Endodermal cell (in vitro differentiated cells): ENCODE measurements around the gene UNC45A. TPM values are rescaled to one million over a fixed set of nuclear protein-coding genes. Genes with fewer than 3 reads are reported as not detected.
"Not testable (repeated sequence)": the region's sequence is repeated elsewhere in the genome, so short reads cannot be mapped to it uniquely, and the experiment has no call there.

Experiments used
- DNase-seq: peaks from one replicate; pipeline ENCODE4 v3.0.0-alpha.2; 2017
- H3K27ac ChIP-seq: 2 replicates; pipeline ENCODE4 v1.5.1; 2013; ENCODE audit warnings: mild to moderate bottlenecking, low read depth, low read length, moderate library complexity
- H3K27me3 ChIP-seq: 2 replicates; pipeline ENCODE4 v1.6.1; 2013; ENCODE audit warnings: mild to moderate bottlenecking, low read length, moderate library complexity; ENCODE audit not compliant: insufficient read depth, control insufficient read depth, poor library complexity, severe bottlenecking
- H3K36me3 ChIP-seq: 2 replicates; pipeline ENCODE4 v1.7.0; 2013; ENCODE audit warnings: mild to moderate bottlenecking, low read length, moderate library complexity; ENCODE audit not compliant: control insufficient read depth, insufficient read depth
- H3K4me1 ChIP-seq: one replicate; pipeline ENCODE4 v1.7.0; 2013; ENCODE audit warnings: low read length; ENCODE audit not compliant: control insufficient read depth, insufficient read depth
- H3K4me3 ChIP-seq: 2 replicates; pipeline ENCODE4 v1.5.1; 2013; ENCODE audit warnings: mild to moderate bottlenecking, low read length, moderate library complexity
- H3K9ac ChIP-seq: 2 replicates; pipeline ENCODE4 v1.6.1; 2013; ENCODE audit warnings: mild to moderate bottlenecking, low read length, moderate library complexity; ENCODE audit not compliant: poor library complexity, severe bottlenecking; ENCODE audit errors: extremely low read depth
- H3K9me3 ChIP-seq: 2 replicates; pipeline ENCODE4 v1.6.1; 2013; ENCODE audit warnings: mild to moderate bottlenecking, low read length, moderate library complexity; ENCODE audit not compliant: control insufficient read depth
- H3K27ac Mint-ChIP-seq: 2 replicates; pipeline ENCODE4 v1.8.0; 2020; ENCODE audit warnings: mixed read lengths
- H3K27me3 Mint-ChIP-seq: 2 replicates; pipeline ENCODE4 v1.8.0; 2021; ENCODE audit warnings: mild to moderate bottlenecking, mixed read lengths; ENCODE audit not compliant: insufficient read depth
- H3K36me3 Mint-ChIP-seq: 2 replicates; pipeline ENCODE4 v1.8.0; 2020; ENCODE audit warnings: low read depth, mixed read lengths
- H3K4me1 Mint-ChIP-seq: 2 replicates; pipeline ENCODE4 v1.8.0; 2020; ENCODE audit warnings: mixed read lengths
- H3K4me3 Mint-ChIP-seq: 2 replicates; pipeline ENCODE4 v1.8.0; 2020; ENCODE audit warnings: mild to moderate bottlenecking, moderate library complexity, mixed read lengths
- H3K9me3 Mint-ChIP-seq: 2 replicates; pipeline ENCODE4 v1.8.0; 2020; ENCODE audit warnings: mild to moderate bottlenecking, mixed read lengths
- WGBS, 2 experiments: methylation state at CpG; one replicate each; pipeline versions ENCODE4 v1.1.5 to v1.1.7; 2013; ENCODE audit warnings: missing lambda C conversion rate in 2 of 2, mixed read lengths in 1 of 2; ENCODE audit not compliant: insufficient coverage in 1 of 2, insufficient read length in 1 of 2; 5-methylcytosine and 5-hydroxymethylcytosine counted together
- total RNA-seq, 2 donors: library from RNA; stranded (reverse); fragmentation: NEBNext Ultra II Directional in 1 of 2; extraction: Animal tissue kit (Norgen Biotek cat#: 25700) in 1 of 2; gene quantifications; 2 replicates in 1 of 2; 3 replicates in 1 of 2; pipeline ENCODE4 v1.2.1, GENCODE V29; 2021
- TF ChIP-seq, protein P1 (sequence below): fragments of 200-600 bp; sonication (generic); conservative IDR thresholded peaks from 2 replicates; pipeline ENCODE4 v1.5.0; 2021; ENCODE audit warnings: antibody characterized with exemption, mild to moderate bottlenecking

UNC45A gene
- total RNA-seq, 2 donors from 2014 or later, result 92.5 to 96.6 TPM

DNA sequence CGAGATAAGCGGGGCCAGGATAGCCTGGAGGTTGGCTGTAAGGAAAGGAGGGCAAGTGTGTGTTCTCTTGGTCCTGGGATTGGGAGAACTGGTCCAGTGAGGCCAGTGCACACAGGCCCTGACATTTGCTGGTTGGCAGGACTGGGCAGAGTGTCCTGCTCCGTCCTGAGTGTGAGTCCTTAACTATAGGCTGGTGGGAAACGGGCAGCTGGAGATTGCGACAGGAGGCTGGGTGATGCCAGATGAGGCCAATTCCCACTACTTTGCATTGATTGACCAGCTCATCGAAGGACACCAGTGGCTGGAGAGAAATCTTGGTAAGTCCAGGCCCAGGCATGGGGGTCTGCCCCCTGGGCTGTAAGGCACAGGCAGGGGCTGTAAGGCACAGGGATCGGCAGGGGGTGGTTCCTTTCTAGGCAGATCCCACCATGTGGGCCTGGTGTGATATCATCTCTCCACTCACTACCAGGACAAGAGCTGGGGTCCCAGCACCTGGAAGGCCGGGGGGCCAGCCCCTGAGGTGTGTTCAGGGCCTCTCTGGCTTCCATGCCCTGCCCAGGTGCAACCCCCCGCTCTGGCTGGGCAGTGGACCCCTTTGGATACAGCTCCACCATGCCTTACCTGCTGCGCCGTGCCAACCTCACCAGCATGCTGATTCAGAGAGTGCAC, 28.8 kb upstream of the UNC45A start:
- 94 to 96% methylated on average over 8 to 11 of the region's 11 CpGs for WGBS, 2 experiments
- Mint-ChIP-seq H3K4me3 (no peak overlapping the region), H3K27ac (no peak overlapping the region), H3K36me3 (peaks cover 36% of the 10 kb centered on the region), H3K27me3 (no peaks in the 10 kb centered on the region), H3K4me1 (peaks cover 13% of the 10 kb centered on the region), H3K9me3 (no peaks in the 10 kb centered on the region)
- Histone ChIP-seq H3K27me3 (no peaks in the 10 kb centered on the region), H3K9ac (no peak overlapping the region), H3K9me3 (no peaks in the 10 kb centered on the region), H3K4me1 (peaks cover 7% of the 10 kb centered on the region), H3K4me3 (no peak overlapping the region), H3K27ac (no peak overlapping the region), H3K36me3 (peaks cover 47% of the 10 kb centered on the region)
- no peak for DNase-seq
- TF ChIP-seq, protein P1, sequence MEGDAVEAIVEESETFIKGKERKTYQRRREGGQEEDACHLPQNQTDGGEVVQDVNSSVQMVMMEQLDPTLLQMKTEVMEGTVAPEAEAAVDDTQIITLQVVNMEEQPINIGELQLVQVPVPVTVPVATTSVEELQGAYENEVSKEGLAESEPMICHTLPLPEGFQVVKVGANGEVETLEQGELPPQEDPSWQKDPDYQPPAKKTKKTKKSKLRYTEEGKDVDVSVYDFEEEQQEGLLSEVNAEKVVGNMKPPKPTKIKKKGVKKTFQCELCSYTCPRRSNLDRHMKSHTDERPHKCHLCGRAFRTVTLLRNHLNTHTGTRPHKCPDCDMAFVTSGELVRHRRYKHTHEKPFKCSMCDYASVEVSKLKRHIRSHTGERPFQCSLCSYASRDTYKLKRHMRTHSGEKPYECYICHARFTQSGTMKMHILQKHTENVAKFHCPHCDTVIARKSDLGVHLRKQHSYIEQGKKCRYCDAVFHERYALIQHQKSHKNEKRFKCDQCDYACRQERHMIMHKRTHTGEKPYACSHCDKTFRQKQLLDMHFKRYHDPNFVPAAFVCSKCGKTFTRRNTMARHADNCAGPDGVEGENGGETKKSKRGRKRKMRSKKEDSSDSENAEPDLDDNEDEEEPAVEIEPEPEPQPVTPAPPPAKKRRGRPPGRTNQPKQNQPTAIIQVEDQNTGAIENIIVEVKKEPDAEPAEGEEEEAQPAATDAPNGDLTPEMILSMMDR, result no peak

DNA sequence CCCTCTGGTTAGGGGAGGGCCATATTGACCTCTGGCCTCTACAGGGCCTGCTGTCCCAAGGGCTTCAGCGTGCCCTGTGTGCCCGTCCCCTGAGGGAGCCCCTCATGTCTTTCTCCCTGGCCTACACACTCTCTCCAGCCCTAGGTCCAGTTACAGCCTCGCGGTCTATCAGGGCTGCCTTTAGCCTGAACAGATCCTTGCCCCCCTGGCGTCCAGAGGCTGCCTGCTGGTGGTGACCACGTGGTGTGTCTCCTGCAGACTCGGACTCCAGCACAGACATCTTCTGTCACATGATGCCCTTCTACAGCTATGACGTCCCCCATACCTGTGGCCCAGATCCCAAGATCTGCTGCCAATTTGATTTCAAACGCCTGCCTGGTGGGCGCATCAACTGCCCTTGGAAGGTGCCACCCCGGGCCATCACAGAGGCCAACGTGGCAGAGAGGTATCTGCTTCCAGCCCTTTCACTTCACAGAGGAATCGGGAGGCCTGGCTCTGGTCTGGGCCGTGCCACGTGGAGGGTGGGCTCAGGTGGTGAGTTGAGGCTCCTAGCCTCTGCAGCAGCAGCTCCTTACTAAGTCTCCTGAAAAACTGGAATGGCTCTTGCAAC, 27.9 kb upstream of the UNC45A start:
- Mint-ChIP-seq H3K9me3 (no peaks in the 10 kb centered on the region), H3K4me3 (no peak overlapping the region), H3K4me1 (peaks cover 5% of the 10 kb centered on the region), H3K36me3 (peaks cover 36% of the 10 kb centered on the region), H3K27ac (no peak overlapping the region), H3K27me3 (no peaks in the 10 kb centered on the region)
- DNase-seq, result no peak
- no peak overlapping the region for H3K4me3 ChIP-seq
- H3K9me3 ChIP-seq, result no peaks in the 10 kb centered on the region
- 88 to 89% methylated on average over 12 to 15 of the region's 15 CpGs for WGBS, 2 experiments
- H3K36me3 ChIP-seq, result peaks cover 48% of the 10 kb centered on the region
- no peak overlapping the region for H3K27ac ChIP-seq
- no peak overlapping the region for H3K9ac ChIP-seq
- H3K4me1 ChIP-seq, result peaks cover 7% of the 10 kb centered on the region
- H3K27me3 ChIP-seq, result no peaks in the 10 kb centered on the region
- TF ChIP-seq, protein P1, result no peak

DNA sequence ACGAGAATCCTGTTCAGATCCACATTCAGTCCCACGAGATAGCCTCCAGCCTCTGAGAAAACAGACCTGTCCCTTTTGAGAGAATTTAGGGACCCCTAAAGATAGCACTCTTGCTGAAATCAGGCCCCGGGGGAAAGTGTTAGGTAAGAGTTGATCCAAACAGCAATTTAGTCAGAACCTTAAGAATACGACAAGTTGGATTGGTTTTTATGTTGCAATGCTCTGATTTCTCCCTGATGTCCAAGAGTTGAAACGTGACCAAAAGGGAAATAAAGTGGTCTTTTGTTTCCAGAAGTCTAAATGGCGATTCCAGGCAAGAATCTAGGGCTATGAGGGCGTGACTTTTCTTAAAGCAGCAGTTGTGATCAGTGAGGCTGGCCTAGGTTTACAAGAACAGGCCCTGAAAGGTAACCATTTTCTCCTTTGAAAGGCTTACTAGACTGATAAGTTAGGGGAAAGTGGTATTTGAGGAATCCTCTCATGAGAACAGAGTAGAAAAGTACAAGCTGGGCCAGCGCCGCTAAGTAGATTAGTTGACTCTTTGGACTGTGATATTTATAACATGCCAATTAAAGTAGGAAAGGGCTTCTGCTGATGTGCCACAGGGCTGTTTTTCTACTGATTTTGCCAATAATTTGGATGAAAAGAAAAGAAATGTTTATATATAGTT, 27.1 kb upstream of the UNC45A start:
- Mint-ChIP-seq H3K4me3 (no peak overlapping the region), H3K9me3 (no peaks in the 10 kb centered on the region), H3K4me1 (peaks cover 5% of the 10 kb centered on the region), H3K27me3 (no peaks in the 10 kb centered on the region), H3K36me3 (peaks cover 38% of the 10 kb centered on the region), H3K27ac (no peak overlapping the region)
- Histone ChIP-seq H3K27ac (no peak overlapping the region), H3K9me3 (no peaks in the 10 kb centered on the region), H3K9ac (no peak overlapping the region), H3K4me3 (no peak overlapping the region), H3K36me3 (peaks cover 53% of the 10 kb centered on the region), H3K4me1 (peaks cover 7% of the 10 kb centered on the region), H3K27me3 (no peaks in the 10 kb centered on the region)
- no peak for DNase-seq
- TF ChIP-seq, protein P1, result no peak
- WGBS, 2 experiments, result 89 to 95% methylated on average over 9 of the region's 9 CpGs

DNA sequence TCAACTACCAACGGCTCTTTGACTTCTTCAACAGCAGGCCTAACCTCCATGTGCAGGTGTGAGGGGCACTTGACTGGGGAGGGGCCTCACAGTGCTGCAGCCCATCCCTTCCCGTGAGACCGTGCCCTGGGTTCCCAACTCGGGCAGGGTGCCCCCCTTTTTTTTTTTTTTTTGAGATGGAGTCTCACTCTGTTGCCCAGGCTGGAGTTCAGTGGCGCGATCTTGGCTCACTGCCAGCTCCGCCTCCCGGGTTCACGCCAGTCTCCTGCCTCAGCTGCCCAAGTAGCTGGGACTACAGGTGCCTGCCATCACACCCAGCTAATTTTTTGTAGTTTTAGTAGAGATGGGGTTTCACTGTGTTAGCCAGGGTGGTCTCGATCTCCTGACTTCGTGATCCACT, 25.6 kb upstream of the UNC45A start:
- not testable (repeated sequence) for H3K4me1 Mint-ChIP-seq, H3K9me3 Mint-ChIP-seq

More for the DNA sequence above, 25.6 kb upstream of the UNC45A start:
- not testable (repeated sequence) for H3K4me3 ChIP-seq, H3K27ac Mint-ChIP-seq, H3K9ac ChIP-seq, H3K27me3 Mint-ChIP-seq, H3K9me3 ChIP-seq, H3K27ac ChIP-seq, H3K4me1 ChIP-seq, H3K4me3 Mint-ChIP-seq, DNase-seq, H3K27me3 ChIP-seq
- H3K36me3 Mint-ChIP-seq, result peaks cover 46% of the 10 kb centered on the region
- peaks cover 62% of the 10 kb centered on the region for H3K36me3 ChIP-seq
- 94 to 96% methylated on average over 4 to 11 of the region's 11 CpGs for WGBS, 2 experiments
